K562 (cell line): ENCODE data around the gene SAXO2. TPM values are rescaled to one million over a fixed set of nuclear protein-coding genes. Genes with fewer than 3 reads are reported as not detected.

Source experiments
- ATAC-seq: fragments of 200-7000 bp; cut with Tn5 transposase; 3 replicates; pipeline ENCODE4 v1.9.1; 2020; ENCODE audit warnings: moderate library complexity
- BruUV-seq: library from RNA; stranded (reverse); fragments of 400-500 nt; replicated peaks from 2 replicates; lab custom pipeline; 2021; lab: Mats Ljungman, UMichigan
- CTCF ChIA-PET: fragments of 300-600 bp; formaldehyde crosslinking; extraction: SDS; loops from one replicate; lab custom pipeline; 2021; ENCODE audit warnings: low intra/inter-chr PET ratio; lab: Yijun Ruan, JAX
- POLR2A ChIA-PET: fragments of 300-600, 350-650 bp; sonication (Branson Sonifier 250); formaldehyde crosslinking; extraction: SDS; loops from one replicate; lab custom pipeline; 2021; ENCODE audit warnings: antibody characterized with exemption, inconsistent platforms; lab: Yijun Ruan, JAX
- DNase-seq, 4 experiments: peaks; one replicate each; pipeline versions ENCODE4 v3.0.0 to v3.0.0-alpha.2; 2011 to 2018; ENCODE audit warnings: low spot score in 3 of 4, mixed read lengths in 3 of 4; ENCODE audit errors: extremely low read depth in 1 of 4
- FAIRE-seq: peaks from 2 replicates; lab custom pipeline; 2011; peaks lifted over from hg19 to GRCh38; lab: Jason Lieb, UNC
- H2AFZ ChIP-seq: 2 replicates; pipeline ENCODE4 v1.6.0; 2011; ENCODE audit warnings: low read depth, low read length, control low read depth, inconsistent platforms
- H3K27ac ChIP-seq: fragments of 200-600 bp; 3 replicates; pipeline ENCODE4 v1.8.0; 2011; ENCODE audit warnings: low read depth, mild to moderate bottlenecking, control low read depth, inconsistent platforms, low read length, moderate library complexity, mixed read lengths; ENCODE audit errors: extremely low read depth
- H3K27me3 ChIP-seq, 2 experiments: fragments of 300-600 bp in 1 of 2; 2 replicates in 1 of 2; 3 replicates in 1 of 2; pipeline versions ENCODE4 v1.6.0 to v1.8.0; 2011; ENCODE audit warnings: inconsistent platforms in 2 of 2, low read length in 2 of 2, mild to moderate bottlenecking in 1 of 2, mixed read lengths in 1 of 2, moderate library complexity in 1 of 2; ENCODE audit not compliant: control insufficient read depth in 2 of 2, insufficient read depth in 2 of 2
- H3K36me3 ChIP-seq: fragments of 300-600 bp; 3 replicates; pipeline ENCODE4 v1.8.0; 2011; ENCODE audit warnings: mild to moderate bottlenecking, low read length, inconsistent platforms; ENCODE audit not compliant: control insufficient read depth, insufficient read depth
- H3K4me1 ChIP-seq, 2 experiments: fragments of 200-600 bp in 1 of 2; replicated peaks in 1 of 2; 2 replicates in 1 of 2; 3 replicates in 1 of 2; pipeline versions ENCODE4 v1.5.1 to v1.8.0; 2011; ENCODE audit warnings: inconsistent platforms in 2 of 2, low read length in 2 of 2, mild to moderate bottlenecking in 1 of 2, mixed read lengths in 1 of 2, moderate library complexity in 1 of 2; ENCODE audit not compliant: control insufficient read depth in 2 of 2, insufficient read depth in 2 of 2
- H3K4me2 ChIP-seq: 2 replicates; pipeline ENCODE4 v1.6.1; 2011; ENCODE audit warnings: low read length, control low read depth, inconsistent platforms, mixed read lengths; ENCODE audit not compliant: insufficient read depth
- H3K4me3 ChIP-seq: fragments of 200-600 bp; sonication (generic), shearing (Covaris generic); 2 replicates; pipeline ENCODE4 v1.5.1; 2016; ENCODE audit warnings: control low read depth, inconsistent platforms
- H3K79me2 ChIP-seq: fragments of 200-600 bp; 3 replicates; pipeline ENCODE4 v1.8.0; 2011; ENCODE audit warnings: low read length, inconsistent platforms; ENCODE audit not compliant: control insufficient read depth, insufficient read depth
- H3K9ac ChIP-seq, 2 experiments: 2 replicates each; pipeline versions ENCODE4 v1.6.0 to v1.6.1; 2011; ENCODE audit warnings: low read depth in 2 of 2, low read length in 2 of 2, control low read depth in 1 of 2, inconsistent platforms in 1 of 2, mild to moderate bottlenecking in 1 of 2, mixed read lengths in 1 of 2; ENCODE audit not compliant: insufficient read depth in 1 of 2
- H3K9me1 ChIP-seq: one replicate; pipeline ENCODE4 v1.6.0; 2011; ENCODE audit warnings: inconsistent platforms, mild to moderate bottlenecking, low read length, moderate library complexity; ENCODE audit not compliant: control insufficient read depth, insufficient read depth
- H3K9me3 ChIP-seq: replicated peaks from 2 replicates; pipeline ENCODE4 v1.5.1; 2011; ENCODE audit warnings: low read depth, low read length, inconsistent platforms; ENCODE audit not compliant: control insufficient read depth, insufficient read depth
- H4K20me1 ChIP-seq: replicated peaks from 2 replicates; pipeline ENCODE4 v1.6.1; 2011; ENCODE audit warnings: low read length, inconsistent platforms, mixed read lengths; ENCODE audit not compliant: control insufficient read depth, insufficient read depth
- ATF7 ChIP-seq: fragments of 450-650 bp; IDR thresholded peaks from 2 replicates; pipeline ENCODE4 v1.7.1; 2014; ENCODE audit warnings: mild to moderate bottlenecking, moderate library complexity
- CAMTA2 ChIP-seq: fragments of 250-450 bp; sonication (Bioruptor Pico); conservative IDR thresholded peaks from 2 replicates; pipeline ENCODE4 v1.5.1; 2022
- FOXJ3 ChIP-seq: sonication (generic); formaldehyde crosslinking; IDR thresholded peaks from 2 replicates; pipeline ENCODE4 v1.4.0; 2020; ENCODE audit warnings: mild to moderate bottlenecking, missing genetic modification reagents
- IFI16 ChIP-seq: fragments of 250-450 bp; sonication (Bioruptor Pico); IDR thresholded peaks from 2 replicates; pipeline ENCODE4 v2.1.2; 2022; ENCODE audit warnings: mild to moderate bottlenecking, inconsistent platforms
- MCM2 ChIP-seq: fragments of 450-650 bp; IDR thresholded peaks from 2 replicates; pipeline ENCODE4 v1.6.1; 2017; ENCODE audit warnings: low read depth, mild to moderate bottlenecking
- NCOA1 ChIP-seq: fragments of 450-650 bp; IDR thresholded peaks from 2 replicates; pipeline ENCODE4 v1.6.1; 2016; ENCODE audit warnings: low read depth
- PHB2 ChIP-seq: fragments of 450-650 bp; IDR thresholded peaks from 2 replicates; pipeline ENCODE4 v1.6.1; 2017; ENCODE audit warnings: low read depth
- WGBS: fragments of 100-300 bp; shearing (Covaris generic); methylation state at CpG from one replicate; pipeline ENCODE4 v1.1.6; 2016; ENCODE audit warnings: low coverage, mixed read lengths; ENCODE audit not compliant: insufficient coverage; ENCODE audit errors: missing lambda C conversion rate; 5-methylcytosine and 5-hydroxymethylcytosine counted together
- in situ Hi-C: fragments of 300-500 bp; cut with MboI; formaldehyde crosslinking; loops from 4 replicates; pipeline ENCODE4 v1.15.0; 2018; ENCODE audit warnings: inconsistent platforms, mixed read lengths
- intact Hi-C: fragments of 100-400 bp; cut with micrococcal nuclease; formaldehyde crosslinking; loops from 2 replicates; pipeline ENCODE4 v1.14.2; 2022
- polyA plus RNA-seq, 8 experiments: library from polyadenylated mRNA; depleted of rRNA in 4 of 8; stranded (reverse) in 5 of 8; unstranded in 3 of 8; fragments of >200 nt; fragmentation: Nextera tagmentation in 2 of 8; fragmentation: Illumina TruSeq in 1 of 8; extraction: Ambion mirVana in 2 of 8; extraction: Trizol in 1 of 8; gene quantifications; 2 replicates each; pipeline versions ENCODE4 v1.2.1 to v1.2.3, GENCODE V29; 2011 to 2014; ENCODE audit warnings: inconsistent platforms in 1 of 8, missing spikeins in 1 of 8
- total RNA-seq, 7 experiments: library from RNA; depleted of rRNA in 6 of 7; stranded (reverse); fragments of >200 nt in 6 of 7; fragmentation: Illumina TruSeq in 2 of 7; extraction: Trizol in 2 of 7; gene quantifications; 2 replicates each; pipeline versions ENCODE4 v1.2.1 to v1.2.3, GENCODE V29; 2011 to 2021; ENCODE audit warnings: low replicate concordance in 1 of 7
- TF ChIP-seq, protein P1 (sequence below): sonication (generic); formaldehyde crosslinking; IDR thresholded peaks from 2 replicates; pipeline ENCODE4 v1.8.1; 2023; ENCODE audit warnings: mild to moderate bottlenecking, missing genetic modification reagents
- TF ChIP-seq, protein P2 (sequence below), 2 experiments: IDR thresholded peaks; 2 replicates each; pipeline ENCODE4 v1.6.1; 2011; ENCODE audit warnings: borderline replicate concordance in 1 of 2, control low read depth in 1 of 2, low read depth in 1 of 2, low read length in 1 of 2, mild to moderate bottlenecking in 1 of 2, mixed read lengths in 1 of 2, moderate library complexity in 1 of 2; ENCODE audit not compliant: insufficient read depth in 1 of 2, insufficient read length in 1 of 2, poor library complexity in 1 of 2, severe bottlenecking in 1 of 2; ENCODE audit errors: extremely low read depth in 1 of 2

SAXO2 gene
- total and polyA plus RNA-seq, 9 of the 15 experiments (the other 6 are each of a cell fraction or from before 2014, with no cell fraction given), result 3.1 to 14.2 (median 8.2) TPM

GRCh38 chr15:82304778-82305090 lies 42.1 kb downstream of the SAXO2 start:
- H3K9ac ChIP-seq, result no peak overlapping the region
- H3K27me3 ChIP-seq, result peaks cover 3 to 15% of the 10 kb centered on the region in 2 experiments; a peak in 2 of 5 replicates
- H3K36me3 ChIP-seq, result no peaks in the 10 kb centered on the region
- in situ Hi-C loops, result no loop called here
- ATAC-seq, result no peak
- H3K4me2 ChIP-seq, result no peak overlapping the region
- no peak overlapping the region for H2AFZ ChIP-seq
- H3K9me3 ChIP-seq, result no peaks in the 10 kb centered on the region
- intact Hi-C loops, result no loop called here
- no peak for FAIRE-seq
- no TSS peak for BruUV-seq
- no peaks in the 10 kb centered on the region for H4K20me1 ChIP-seq
- CTCF ChIA-PET, result no interaction called here
- POLR2A ChIA-PET, result no interaction called here
- H3K79me2 ChIP-seq, result no peaks in the 10 kb centered on the region
- H3K9me1 ChIP-seq, result no peaks in the 10 kb centered on the region
- DNase-seq, result no peak
- no peak overlapping the region for H3K4me3 ChIP-seq
- H3K4me1 ChIP-seq, result peaks cover 3 to 4% of the 10 kb centered on the region in 2 experiments; a peak in 2 of 5 replicates
- TF ChIP-seq, protein P1, sequence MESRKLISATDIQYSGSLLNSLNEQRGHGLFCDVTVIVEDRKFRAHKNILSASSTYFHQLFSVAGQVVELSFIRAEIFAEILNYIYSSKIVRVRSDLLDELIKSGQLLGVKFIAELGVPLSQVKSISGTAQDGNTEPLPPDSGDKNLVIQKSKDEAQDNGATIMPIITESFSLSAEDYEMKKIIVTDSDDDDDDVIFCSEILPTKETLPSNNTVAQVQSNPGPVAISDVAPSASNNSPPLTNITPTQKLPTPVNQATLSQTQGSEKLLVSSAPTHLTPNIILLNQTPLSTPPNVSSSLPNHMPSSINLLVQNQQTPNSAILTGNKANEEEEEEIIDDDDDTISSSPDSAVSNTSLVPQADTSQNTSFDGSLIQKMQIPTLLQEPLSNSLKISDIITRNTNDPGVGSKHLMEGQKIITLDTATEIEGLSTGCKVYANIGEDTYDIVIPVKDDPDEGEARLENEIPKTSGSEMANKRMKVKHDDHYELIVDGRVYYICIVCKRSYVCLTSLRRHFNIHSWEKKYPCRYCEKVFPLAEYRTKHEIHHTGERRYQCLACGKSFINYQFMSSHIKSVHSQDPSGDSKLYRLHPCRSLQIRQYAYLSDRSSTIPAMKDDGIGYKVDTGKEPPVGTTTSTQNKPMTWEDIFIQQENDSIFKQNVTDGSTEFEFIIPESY (CRISPR knock-in tag), result no peak
- no peak for TF ChIP-seq CAMTA2 (CRISPR knock-in tag)
- no peak for TF ChIP-seq NCOA1
- no peak for TF ChIP-seq IFI16 (CRISPR knock-in tag)
- no peak for TF ChIP-seq MCM2
- no peak for TF ChIP-seq PHB2
- TF ChIP-seq ATF7, result no peak
- no peak for TF ChIP-seq FOXJ3 (CRISPR knock-in tag)
- TF ChIP-seq, protein P2, sequence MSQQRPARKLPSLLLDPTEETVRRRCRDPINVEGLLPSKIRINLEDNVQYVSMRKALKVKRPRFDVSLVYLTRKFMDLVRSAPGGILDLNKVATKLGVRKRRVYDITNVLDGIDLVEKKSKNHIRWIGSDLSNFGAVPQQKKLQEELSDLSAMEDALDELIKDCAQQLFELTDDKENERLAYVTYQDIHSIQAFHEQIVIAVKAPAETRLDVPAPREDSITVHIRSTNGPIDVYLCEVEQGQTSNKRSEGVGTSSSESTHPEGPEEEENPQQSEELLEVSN (IDR thresholded peaks at IDR 0.05; ENCODE audit: borderline replicate concordance in 1 of 2, extremely low read depth in 1 of 2, insufficient read depth in 1 of 2, insufficient read length in 1 of 2, low read depth in 1 of 2, low read length in 1 of 2, poor library complexity in 1 of 2, severe bottlenecking in 1 of 2), result no peak
- no peak overlapping the region for H3K27ac ChIP-seq
- WGBS, result 38% methylated on average over 4 of the region's 4 CpGs
